Testis (tissue), 2 donors: ENCODE measurements around the gene ITGB8.

ENCODE experiments used
- CTCF ChIP-seq, 3 experiments: fragments of 450-650 bp in 2 of 3; fragments of 200-600 bp in 1 of 3; sonication (generic) in 1 of 3; IDR thresholded peaks; one replicate each; pipeline ENCODE4 v1.5.1; 2016 to 2019; ENCODE audit warnings: antibody characterized with exemption in 3 of 3, mild to moderate bottlenecking in 2 of 3, moderate library complexity in 1 of 3
- POLR2A ChIP-seq: fragments of 450-650 bp; IDR thresholded peaks from one replicate; pipeline ENCODE4 v1.6.1; 2017; ENCODE audit warnings: antibody characterized with exemption, mild to moderate bottlenecking, moderate library complexity

DNA sequence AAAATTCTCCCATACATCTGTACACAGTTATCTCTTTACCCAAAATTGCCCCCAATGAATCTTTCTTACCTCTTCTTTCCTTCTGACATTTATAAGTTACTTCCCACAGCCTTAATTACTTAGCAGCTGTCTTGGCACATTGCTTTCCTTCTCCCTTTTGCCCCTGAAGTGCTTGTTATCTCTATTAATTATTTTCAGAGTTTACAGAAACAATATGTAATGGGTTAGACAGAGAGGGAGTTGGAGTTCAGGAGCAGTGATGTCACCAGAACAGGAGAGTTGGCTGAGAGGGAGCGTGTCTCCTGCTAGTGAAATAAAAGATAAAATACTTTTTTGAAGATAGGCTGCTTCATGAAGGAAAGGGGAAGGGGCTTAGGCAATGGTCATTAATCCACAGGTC is 57.4 kb downstream of the ITGB8 start:
- TF ChIP-seq CTCF (IDR thresholded peaks at IDR 0.05) (no peak), POLR2A (no peak)
